ENCODE data around the gene COL9A3.

Gene COL9A3

GRCh38 chr20:62827311-62828038 lies 10.6 kb downstream of the COL9A3 start:
- Histone ChIP-seq H3K27ac (ENCODE audit: low read depth, low read length) (no peak overlapping the region), H3K36me3 (ENCODE audit: control insufficient read depth, insufficient read depth, low read length) (peaks cover 26% of the 10 kb centered on the region), H3K9ac (ENCODE audit: low read depth, low read length) (no peak overlapping the region), H3K4me1 (ENCODE audit: control insufficient read depth, insufficient read depth, low read length) (peaks cover 6% of the 10 kb centered on the region; the same call in 1 of the 2 replicates), H3K4me3 (ENCODE audit: low read depth, low read length) (no peak overlapping the region), H3K9me3 (ENCODE audit: control insufficient read depth, insufficient read depth, low read length) (no peaks in the 10 kb centered on the region), H3K27me3 (ENCODE audit: control insufficient read depth, insufficient read depth, low read length) (no peaks in the 10 kb centered on the region)

- H3K36me3 ChIP-seq (ENCODE audit: control insufficient read depth, insufficient read depth, low read length): peaks cover 28% of the 10 kb centered on the region
- H3K27ac ChIP-seq (ENCODE audit: low read depth, low read length): no peak overlapping the region
- no peak overlapping the region for H3K4me3 ChIP-seq (ENCODE audit: low read depth, low read length)
- no peaks in the 10 kb centered on the region for H3K27me3 ChIP-seq (ENCODE audit: control insufficient read depth, insufficient read depth, low read length)
- no peaks in the 10 kb centered on the region for H3K9me3 ChIP-seq (ENCODE audit: control insufficient read depth, insufficient read depth, low read length)
- H3K4me1 ChIP-seq (ENCODE audit: control insufficient read depth, insufficient read depth, low read length): peaks cover 5% of the 10 kb centered on the region; the same call in 1 of the 2 replicates
- no peak overlapping the region for H3K9ac ChIP-seq (ENCODE audit: low read depth, low read length)
These were observed 11.2 kb downstream of the COL9A3 start for GRCh38 chr20:62828051-62828450.

- Histone ChIP-seq H3K36me3 (ENCODE audit: control insufficient read depth, insufficient read depth, low read length) (peaks cover 28% of the 10 kb centered on the region), H3K27ac (ENCODE audit: low read depth, low read length) (no peak overlapping the region), H3K4me1 (ENCODE audit: control insufficient read depth, insufficient read depth, low read length) (no peaks in the 10 kb centered on the region; the same call in 1 of the 2 replicates)
These were observed 11.8 kb downstream of the COL9A3 start for GRCh38 chr20:62828511-62829230.

GRCh38 chr20:62829231-62830230 lies 12.7 kb downstream of the COL9A3 start:
- Histone ChIP-seq H3K9ac (ENCODE audit: low read depth, low read length) (no peak overlapping the region), H3K4me3 (ENCODE audit: low read depth, low read length) (no peak overlapping the region), H3K27ac (ENCODE audit: low read depth, low read length) (no peak overlapping the region), H3K9me3 (ENCODE audit: control insufficient read depth, insufficient read depth, low read length) (no peaks in the 10 kb centered on the region), H3K27me3 (ENCODE audit: control insufficient read depth, insufficient read depth, low read length) (no peaks in the 10 kb centered on the region), H3K36me3 (ENCODE audit: control insufficient read depth, insufficient read depth, low read length) (peaks cover 28% of the 10 kb centered on the region), H3K4me1 (ENCODE audit: control insufficient read depth, insufficient read depth, low read length) (no peaks in the 10 kb centered on the region; the same call in 1 of the 2 replicates)

More at GRCh38 chr20:62828511-62829230, 11.8 kb downstream of the COL9A3 start:
- Histone ChIP-seq H3K4me3 (ENCODE audit: low read depth, low read length) (no peak overlapping the region), H3K9ac (ENCODE audit: low read depth, low read length) (no peak overlapping the region), H3K9me3 (ENCODE audit: control insufficient read depth, insufficient read depth, low read length) (no peaks in the 10 kb centered on the region), H3K27me3 (ENCODE audit: control insufficient read depth, insufficient read depth, low read length) (no peaks in the 10 kb centered on the region)

- no peaks in the 10 kb centered on the region for H3K27me3 ChIP-seq (ENCODE audit: control insufficient read depth, insufficient read depth, low read length)
- peaks cover 28% of the 10 kb centered on the region for H3K36me3 ChIP-seq (ENCODE audit: control insufficient read depth, insufficient read depth, low read length)
- H3K4me1 ChIP-seq (ENCODE audit: control insufficient read depth, insufficient read depth, low read length): no peaks in the 10 kb centered on the region
- H3K9me3 ChIP-seq (ENCODE audit: control insufficient read depth, insufficient read depth, low read length): no peaks in the 10 kb centered on the region
- no peak overlapping the region for H3K27ac ChIP-seq (ENCODE audit: low read depth, low read length)
- H3K4me3 ChIP-seq (ENCODE audit: low read depth, low read length): no peak overlapping the region
- no peak overlapping the region for H3K9ac ChIP-seq (ENCODE audit: low read depth, low read length)
These were observed 13.4 kb downstream of the COL9A3 start for GRCh38 chr20:62830251-62830650.

GRCh38 chr20:62830821-62831220 lies 14.0 kb downstream of the COL9A3 start:
- no peaks in the 10 kb centered on the region for H3K4me1 ChIP-seq (ENCODE audit: control insufficient read depth, insufficient read depth, low read length)
- no peak overlapping the region for H3K27ac ChIP-seq (ENCODE audit: low read depth, low read length)
- H3K4me3 ChIP-seq (ENCODE audit: low read depth, low read length): no peak overlapping the region
- H3K36me3 ChIP-seq (ENCODE audit: control insufficient read depth, insufficient read depth, low read length): peaks cover 28% of the 10 kb centered on the region
- H3K27me3 ChIP-seq (ENCODE audit: control insufficient read depth, insufficient read depth, low read length): no peaks in the 10 kb centered on the region
- no peak overlapping the region for H3K9ac ChIP-seq (ENCODE audit: low read depth, low read length)
- H3K9me3 ChIP-seq (ENCODE audit: control insufficient read depth, insufficient read depth, low read length): no peaks in the 10 kb centered on the region

GRCh38 chr20:62831361-62831788 lies 14.5 kb downstream of the COL9A3 start:
- no peak overlapping the region for H3K27ac ChIP-seq (ENCODE audit: low read depth, low read length)

GRCh38 chr20:62831854-62832211 lies 15.0 kb downstream of the COL9A3 start:
- no peak overlapping the region for H3K27ac ChIP-seq (ENCODE audit: low read depth, low read length)
- H3K27me3 ChIP-seq (ENCODE audit: control insufficient read depth, insufficient read depth, low read length): no peaks in the 10 kb centered on the region
- no peak overlapping the region for H3K9ac ChIP-seq (ENCODE audit: low read depth, low read length)
- no peak overlapping the region for H3K4me3 ChIP-seq (ENCODE audit: low read depth, low read length)
- peaks cover 27% of the 10 kb centered on the region for H3K36me3 ChIP-seq (ENCODE audit: control insufficient read depth, insufficient read depth, low read length)
- H3K9me3 ChIP-seq (ENCODE audit: control insufficient read depth, insufficient read depth, low read length): no peaks in the 10 kb centered on the region
- no peaks in the 10 kb centered on the region for H3K4me1 ChIP-seq (ENCODE audit: control insufficient read depth, insufficient read depth, low read length)

More at GRCh38 chr20:62831361-62831788, 14.5 kb downstream of the COL9A3 start:
- Histone ChIP-seq H3K9me3 (ENCODE audit: control insufficient read depth, insufficient read depth, low read length) (no peaks in the 10 kb centered on the region), H3K4me1 (ENCODE audit: control insufficient read depth, insufficient read depth, low read length) (no peaks in the 10 kb centered on the region), H3K4me3 (ENCODE audit: low read depth, low read length) (no peak overlapping the region), H3K36me3 (ENCODE audit: control insufficient read depth, insufficient read depth, low read length) (peaks cover 27% of the 10 kb centered on the region), H3K27me3 (ENCODE audit: control insufficient read depth, insufficient read depth, low read length) (no peaks in the 10 kb centered on the region), H3K9ac (ENCODE audit: low read depth, low read length) (no peak overlapping the region)

- Histone ChIP-seq H3K9ac (ENCODE audit: low read depth, low read length) (no peak overlapping the region), H3K4me3 (ENCODE audit: low read depth, low read length) (no peak overlapping the region), H3K4me1 (ENCODE audit: control insufficient read depth, insufficient read depth, low read length) (no peaks in the 10 kb centered on the region)
These were observed 15.5 kb downstream of the COL9A3 start for GRCh38 chr20:62832212-62832922.

GRCh38 chr20:62832951-62833391 lies 16.1 kb downstream of the COL9A3 start:
- H3K9me3 ChIP-seq (ENCODE audit: control insufficient read depth, insufficient read depth, low read length): no peaks in the 10 kb centered on the region
- H3K4me3 ChIP-seq (ENCODE audit: low read depth, low read length): no peak overlapping the region
- no peak overlapping the region for H3K27ac ChIP-seq (ENCODE audit: low read depth, low read length)
- H3K27me3 ChIP-seq (ENCODE audit: control insufficient read depth, insufficient read depth, low read length): no peaks in the 10 kb centered on the region
- H3K9ac ChIP-seq (ENCODE audit: low read depth, low read length): no peak overlapping the region
- no peaks in the 10 kb centered on the region for H3K4me1 ChIP-seq (ENCODE audit: control insufficient read depth, insufficient read depth, low read length)
- H3K36me3 ChIP-seq (ENCODE audit: control insufficient read depth, insufficient read depth, low read length): peaks cover 27% of the 10 kb centered on the region

More at GRCh38 chr20:62832212-62832922, 15.5 kb downstream of the COL9A3 start:
- peaks cover 31% of the 10 kb centered on the region for H3K36me3 ChIP-seq (ENCODE audit: control insufficient read depth, insufficient read depth, low read length)
- H3K27me3 ChIP-seq (ENCODE audit: control insufficient read depth, insufficient read depth, low read length): no peaks in the 10 kb centered on the region
- no peak overlapping the region for H3K27ac ChIP-seq (ENCODE audit: low read depth, low read length)
- no peaks in the 10 kb centered on the region for H3K9me3 ChIP-seq (ENCODE audit: control insufficient read depth, insufficient read depth, low read length)
